ENCODE data around the gene CRYBG1. TPM values are rescaled to one million over a fixed set of nuclear protein-coding genes. Genes with fewer than 3 reads are reported as not detected.

The CRYBG1 gene
- total and polyA plus RNA-seq, 2 donors (not counting 1 experiment from before 2014, with no cell fraction given) = 9.6 to 47.0 TPM

- H3K4me3 ChIP-seq (ENCODE audit: control extremely low read depth in 1 of 5, extremely low read depth in 1 of 5, insufficient read depth in 1 of 5, low read depth in 2 of 5, low read length in 4 of 5) = no peak overlapping the region
- H3K9me3 ChIP-seq (ENCODE audit: control extremely low read depth in 1 of 3, control insufficient read depth in 2 of 3, insufficient read depth in 1 of 3, low read length in 2 of 3) = no peaks in the 10 kb centered on the region
- H3K36me3 ChIP-seq (replicated peaks in 1 of 2; ENCODE audit: control extremely low read depth in 1 of 2, control insufficient read depth in 1 of 2, extremely low read depth in 1 of 2, insufficient read depth in 2 of 2, low read length in 1 of 2) = peaks cover 11 to 70% of the 10 kb centered on the region in 2 experiments
- no peaks in the 10 kb centered on the region for H3K27me3 ChIP-seq (replicated peaks in 1 of 4; ENCODE audit: control extremely low read depth in 1 of 4, control insufficient read depth in 3 of 4, insufficient read depth in 4 of 4, low read length in 3 of 4)
- Mint-ChIP-seq H3K27me3 (no peaks in the 10 kb centered on the region), H3K4me1 (peaks cover 4% of the 10 kb centered on the region), H3K27ac (no peak overlapping the region), H3K9me3 (ENCODE audit: insufficient read depth) (no peaks in the 10 kb centered on the region), H3K4me3 (no peak overlapping the region)
- CTCF ChIA-PET = interaction anchor here (0.6 to 2.1 kb wide), 5 partner anchors 9 to 423 kb away, joined by 3 to 11 read pairs (median 6); no protein-coding TSS in a partner anchor
- no peak for DNase-seq
- 94% methylated on average over 6 of the region's 6 CpGs for WGBS (ENCODE audit: insufficient coverage)
- H3K9ac ChIP-seq (ENCODE audit: low read length) = no peak overlapping the region
- no peak overlapping the region for H3K4me2 ChIP-seq (replicated peaks; ENCODE audit: low read depth, low read length, poor library complexity, severe bottlenecking)
- no peak overlapping the region for H2AFZ ChIP-seq (ENCODE audit: insufficient read depth, low read depth, low read length, poor library complexity, severe bottlenecking)
- no peak overlapping the region for H3K27ac ChIP-seq (ENCODE audit: low read length in 2 of 2)
- POLR2A ChIA-PET = no interaction called here
- ATAC-seq (ENCODE audit: low read depth) = no peak
- TF ChIP-seq EZH2 (IDR thresholded peaks at IDR 0.05; ENCODE audit: borderline replicate concordance, insufficient read depth, low read depth, low read length, poor library complexity, severe bottlenecking) = no peak
- TF ChIP-seq, protein P1, sequence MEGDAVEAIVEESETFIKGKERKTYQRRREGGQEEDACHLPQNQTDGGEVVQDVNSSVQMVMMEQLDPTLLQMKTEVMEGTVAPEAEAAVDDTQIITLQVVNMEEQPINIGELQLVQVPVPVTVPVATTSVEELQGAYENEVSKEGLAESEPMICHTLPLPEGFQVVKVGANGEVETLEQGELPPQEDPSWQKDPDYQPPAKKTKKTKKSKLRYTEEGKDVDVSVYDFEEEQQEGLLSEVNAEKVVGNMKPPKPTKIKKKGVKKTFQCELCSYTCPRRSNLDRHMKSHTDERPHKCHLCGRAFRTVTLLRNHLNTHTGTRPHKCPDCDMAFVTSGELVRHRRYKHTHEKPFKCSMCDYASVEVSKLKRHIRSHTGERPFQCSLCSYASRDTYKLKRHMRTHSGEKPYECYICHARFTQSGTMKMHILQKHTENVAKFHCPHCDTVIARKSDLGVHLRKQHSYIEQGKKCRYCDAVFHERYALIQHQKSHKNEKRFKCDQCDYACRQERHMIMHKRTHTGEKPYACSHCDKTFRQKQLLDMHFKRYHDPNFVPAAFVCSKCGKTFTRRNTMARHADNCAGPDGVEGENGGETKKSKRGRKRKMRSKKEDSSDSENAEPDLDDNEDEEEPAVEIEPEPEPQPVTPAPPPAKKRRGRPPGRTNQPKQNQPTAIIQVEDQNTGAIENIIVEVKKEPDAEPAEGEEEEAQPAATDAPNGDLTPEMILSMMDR (IDR thresholded peaks at IDR 0.05) = no peak
- intact Hi-C loops (cut with micrococcal nuclease) = no loop called here
- no peaks in the 10 kb centered on the region for H3K4me1 ChIP-seq (ENCODE audit: control insufficient read depth in 2 of 2, insufficient read depth in 2 of 2, low read length in 2 of 2)
- H4K20me1 ChIP-seq (ENCODE audit: control insufficient read depth, insufficient read depth, low read length, poor library complexity, severe bottlenecking) = no peaks in the 10 kb centered on the region
- no peaks in the 10 kb centered on the region for H3K79me2 ChIP-seq (ENCODE audit: control insufficient read depth, insufficient read depth, low read length)
Observed at GRCh38 chr6:106572875-106573585, 212.5 kb downstream of the CRYBG1 start.

GRCh38 chr6:106574741-106575458 is 214.4 kb downstream of the CRYBG1 start:
- Mint-ChIP-seq H3K27me3 (no peaks in the 10 kb centered on the region), H3K4me1 (peaks cover 4% of the 10 kb centered on the region), H3K9me3 (ENCODE audit: insufficient read depth) (no peaks in the 10 kb centered on the region), H3K4me3 (no peak overlapping the region), H3K27ac (peak overlapping the region; percentile 53)
- Histone ChIP-seq H3K36me3 (replicated peaks in 1 of 2; ENCODE audit: control extremely low read depth in 1 of 2, control insufficient read depth in 1 of 2, extremely low read depth in 1 of 2, insufficient read depth in 2 of 2, low read length in 1 of 2) (peaks cover 3 to 56% of the 10 kb centered on the region in 2 experiments), H3K4me3 (ENCODE audit: control extremely low read depth in 1 of 5, extremely low read depth in 1 of 5, insufficient read depth in 1 of 5, low read depth in 2 of 5, low read length in 4 of 5) (no peak overlapping the region), H3K4me1 (ENCODE audit: control insufficient read depth in 2 of 2, insufficient read depth in 2 of 2, low read length in 2 of 2) (no peaks in the 10 kb centered on the region), H3K27ac (ENCODE audit: low read length in 2 of 2) (no peak overlapping the region), H4K20me1 (ENCODE audit: control insufficient read depth, insufficient read depth, low read length, poor library complexity, severe bottlenecking) (no peaks in the 10 kb centered on the region), H3K27me3 (replicated peaks in 1 of 4; ENCODE audit: control extremely low read depth in 1 of 4, control insufficient read depth in 3 of 4, insufficient read depth in 4 of 4, low read length in 3 of 4) (no peaks in the 10 kb centered on the region), H3K79me2 (ENCODE audit: control insufficient read depth, insufficient read depth, low read length) (no peaks in the 10 kb centered on the region), H3K9ac (ENCODE audit: low read length) (no peak overlapping the region), H3K4me2 (replicated peaks; ENCODE audit: low read depth, low read length, poor library complexity, severe bottlenecking) (no peak overlapping the region), H3K9me3 (ENCODE audit: control extremely low read depth in 1 of 3, control insufficient read depth in 2 of 3, insufficient read depth in 1 of 3, low read length in 2 of 3) (no peaks in the 10 kb centered on the region), H2AFZ (ENCODE audit: insufficient read depth, low read depth, low read length, poor library complexity, severe bottlenecking) (no peak overlapping the region)
- POLR2A ChIA-PET = no interaction called here
- no peak for ATAC-seq (ENCODE audit: low read depth)
- WGBS (ENCODE audit: insufficient coverage) = 95% methylated on average over 16 of the region's 16 CpGs
- TF ChIP-seq, protein P1 (IDR thresholded peaks at IDR 0.05) = no peak
- TF ChIP-seq EZH2 (IDR thresholded peaks at IDR 0.05; ENCODE audit: borderline replicate concordance, insufficient read depth, low read depth, low read length, poor library complexity, severe bottlenecking) = no peak
- intact Hi-C loops (cut with micrococcal nuclease) = no loop called here
- no peak for DNase-seq
- CTCF ChIA-PET = interaction anchor here (1.7 to 2.1 kb wide), 2 partner anchors 8 to 405 kb away, joined by 6 to 8 read pairs; no protein-coding TSS in a partner anchor

Data from B cell (primary cell).